Occipital lobe (tissue), 2 donors: ENCODE results near the gene EEF1AKMT3. TPM values are rescaled to one million over a fixed set of nuclear protein-coding genes. Genes with fewer than 3 reads are reported as not detected.

Source experiments
- DNase-seq: peaks from one replicate; lab custom pipeline; 2025; lab: John Stamatoyannopoulos, UW
- total RNA-seq: library from RNA; depleted of rRNA; stranded (reverse); fragments of >200 nt; gene quantifications from one replicate; pipeline ENCODE4 v1.2.3, GENCODE V29; 2014

EEF1AKMT3 gene
- total RNA-seq, 1 donor from 2014 or later, result 2.2 TPM

DNA sequence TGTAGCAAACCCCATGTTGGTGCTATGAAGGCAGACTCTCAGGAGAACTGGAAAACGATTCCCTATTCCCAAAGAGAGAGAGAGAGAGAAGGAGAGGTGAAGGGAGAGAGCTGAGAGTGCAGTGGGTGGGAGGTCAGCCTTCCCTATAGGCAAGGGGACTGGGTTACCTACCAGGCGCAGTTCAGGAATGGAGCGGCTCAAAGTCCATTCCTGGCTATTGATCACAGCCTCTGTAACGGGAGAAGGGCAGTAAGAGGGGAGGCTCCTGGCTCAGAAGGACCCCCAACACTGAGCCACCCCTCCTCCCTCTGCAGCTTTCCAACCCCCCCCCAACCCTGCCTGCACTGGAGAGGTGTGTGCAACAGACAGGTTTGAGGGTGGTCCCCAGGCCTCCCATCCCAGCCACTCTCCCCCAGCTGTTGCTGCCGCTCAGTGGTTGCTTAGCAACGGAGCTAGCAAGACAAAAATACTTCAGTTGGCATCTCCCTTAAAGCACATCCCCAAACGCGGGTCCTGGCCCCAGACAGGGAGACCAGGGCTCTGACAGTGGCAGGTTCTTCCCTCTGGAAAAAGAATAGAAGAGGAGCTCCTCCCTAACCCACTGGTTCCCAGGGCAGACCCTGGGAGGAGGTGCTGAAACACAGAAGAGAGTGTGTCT lies 37.1 kb upstream of the EEF1AKMT3 start:
- DNase-seq, result no peak

DNA sequence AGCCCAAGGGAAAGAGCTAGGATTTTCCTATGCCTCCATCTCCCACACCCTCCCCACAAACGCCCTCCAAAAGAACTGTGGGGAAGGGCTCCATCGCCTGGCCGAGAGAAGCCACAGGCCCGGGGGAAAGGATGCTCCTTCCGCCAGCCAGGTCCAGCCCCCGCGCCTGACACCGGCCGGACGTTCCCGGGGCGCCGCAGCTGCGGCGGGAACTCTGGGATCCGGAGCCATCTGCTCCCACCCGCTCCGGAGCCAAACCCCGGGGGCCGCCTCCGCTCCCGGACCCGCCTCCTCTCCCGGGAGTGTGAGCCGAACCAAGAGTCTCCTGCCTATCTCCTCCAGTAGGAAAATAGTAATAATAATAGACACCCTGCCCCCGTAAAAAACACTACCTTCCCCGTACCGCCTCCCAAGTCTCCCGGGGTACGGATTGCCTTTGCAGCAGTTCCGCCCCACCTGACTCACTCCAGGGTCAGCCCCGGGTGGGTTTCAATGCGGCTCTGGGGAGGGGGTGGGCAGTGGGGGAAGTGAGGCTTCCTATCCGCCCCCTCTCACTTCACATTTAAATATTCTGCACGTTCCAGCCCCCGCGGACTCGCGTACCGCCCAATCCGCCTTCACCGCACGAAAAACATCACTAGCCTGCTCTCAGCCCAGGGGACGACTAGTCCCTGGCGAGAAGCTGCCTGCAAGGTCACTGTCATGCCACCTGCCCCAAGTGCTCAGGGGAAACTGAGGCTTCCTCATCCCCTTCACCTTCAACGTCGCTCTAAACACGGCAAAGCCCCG lies 36.3 kb upstream of the EEF1AKMT3 start:
- peak; percentile 71 for DNase-seq

DNA sequence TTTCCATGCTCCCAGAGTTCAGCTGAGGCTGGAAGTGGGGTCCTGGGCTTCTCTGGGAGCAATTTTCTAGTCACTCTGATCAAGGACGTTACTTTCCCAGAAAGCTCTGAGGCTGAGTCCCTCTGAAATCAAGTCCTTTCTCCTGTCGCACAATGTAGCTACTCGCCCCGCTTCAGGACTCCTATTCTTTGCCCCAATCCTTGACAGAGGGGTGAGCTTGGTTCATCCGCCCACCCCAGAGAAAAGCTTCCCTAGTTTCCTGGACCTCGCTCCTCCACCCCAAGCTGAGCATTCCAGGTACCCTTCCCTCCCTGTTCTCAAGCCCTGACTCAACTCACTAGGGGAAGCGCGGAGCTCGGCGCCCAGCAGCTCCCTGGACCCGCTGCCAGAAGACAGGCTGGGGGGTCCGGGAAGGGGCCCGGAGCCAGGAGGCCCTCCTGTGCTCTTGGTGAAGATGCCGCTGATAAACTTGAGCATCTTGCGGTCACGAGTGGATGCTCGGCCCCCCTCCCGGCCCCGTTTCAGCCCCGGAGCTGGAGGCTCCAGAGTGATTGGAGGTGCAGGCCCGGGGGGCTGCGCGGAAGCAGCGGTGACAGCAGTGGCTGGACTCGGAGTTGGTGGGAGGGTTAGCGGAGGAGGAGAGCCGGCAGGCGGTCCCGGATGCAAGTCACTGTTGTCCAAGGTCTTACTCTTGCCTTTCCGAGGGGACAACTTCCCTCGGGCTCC lies 35.5 kb upstream of the EEF1AKMT3 start:
- DNase-seq, result no peak

DNA sequence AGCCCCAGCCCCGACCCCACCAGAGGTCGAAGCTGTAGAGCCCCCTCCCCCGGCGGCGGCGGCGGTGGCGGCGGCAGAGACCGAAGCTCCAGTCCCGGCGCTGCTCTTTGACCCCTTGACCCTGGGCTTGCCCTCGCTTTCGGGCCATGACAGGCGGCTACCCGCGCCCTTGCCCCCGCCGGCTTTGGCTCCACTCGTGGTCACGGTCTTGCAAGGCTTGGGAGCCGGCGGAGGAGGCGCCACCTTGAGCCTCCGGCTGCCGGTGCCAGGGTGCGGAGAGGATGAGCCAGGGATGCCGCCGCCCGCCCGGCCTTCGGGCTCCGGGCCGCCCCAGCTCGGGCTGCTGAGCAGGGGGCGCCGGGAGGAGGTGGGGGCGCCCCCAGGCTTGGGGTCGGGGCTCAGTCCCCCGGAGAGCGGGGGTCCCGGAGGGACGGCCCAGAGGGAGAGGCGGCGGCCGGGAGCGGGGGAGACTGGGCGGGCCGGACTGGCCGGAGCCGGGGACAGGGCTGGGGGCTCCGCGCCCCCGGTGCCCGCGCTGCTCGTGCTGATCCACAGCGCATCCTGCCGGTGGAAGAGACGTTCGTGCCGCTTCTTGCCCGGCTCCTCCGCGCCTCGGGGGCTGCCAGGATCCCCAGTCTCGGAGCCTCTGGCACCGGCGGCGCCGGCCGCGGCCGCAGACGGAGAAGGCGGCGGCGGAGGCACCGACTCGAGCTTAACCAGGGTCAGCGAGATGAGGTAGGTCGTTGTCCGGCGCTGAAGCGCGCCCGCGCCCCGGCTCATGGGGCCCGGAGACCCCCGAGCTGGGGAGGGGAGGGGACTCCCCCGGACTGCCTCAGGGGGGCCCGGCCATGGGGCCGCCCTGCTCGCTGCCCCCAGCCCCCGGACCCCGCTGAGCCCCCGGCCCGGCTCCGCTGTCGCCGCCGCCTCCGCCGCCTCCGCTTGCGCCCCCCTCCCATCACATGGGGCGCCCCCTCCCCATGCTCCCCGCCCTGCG lies 34.6 kb upstream of the EEF1AKMT3 start:
- no peak for DNase-seq

DNA sequence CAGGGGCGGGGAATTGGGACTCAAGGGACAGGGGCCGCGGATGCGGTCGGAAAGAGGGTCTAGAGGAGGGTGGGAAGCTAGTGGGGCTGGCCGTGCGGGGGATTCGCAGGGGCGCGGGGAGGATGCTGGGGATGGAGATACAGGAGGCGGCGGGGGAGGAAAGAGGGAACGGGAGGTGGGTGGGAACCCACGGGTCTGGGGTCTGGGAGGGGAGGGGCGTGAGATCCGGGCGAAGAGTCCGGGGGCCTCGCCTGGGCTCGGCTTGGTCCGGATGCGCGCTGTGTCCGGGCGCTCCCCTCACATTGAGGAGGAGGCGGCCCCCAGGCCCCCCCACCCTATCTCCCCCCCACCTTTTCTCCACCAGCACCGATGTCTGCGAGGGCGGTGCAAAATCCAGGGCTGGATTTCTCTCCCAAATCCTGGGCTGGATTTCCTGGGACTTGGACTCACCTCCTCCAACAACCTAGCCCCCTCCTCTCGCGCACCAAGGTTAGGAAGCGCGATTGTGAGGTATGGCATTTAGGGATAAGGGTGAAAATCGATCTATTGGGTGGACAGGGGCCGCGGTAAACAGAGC lies 33.7 kb upstream of the EEF1AKMT3 start, which contains the start of gene AGAP2:
AGAP2 (minus strand) TSS at position 82 of the 577 bp plus-strand sequence. CDS start 496 bp downstream, outside the sequence.
- peak; percentile 20 for DNase-seq

DNA sequence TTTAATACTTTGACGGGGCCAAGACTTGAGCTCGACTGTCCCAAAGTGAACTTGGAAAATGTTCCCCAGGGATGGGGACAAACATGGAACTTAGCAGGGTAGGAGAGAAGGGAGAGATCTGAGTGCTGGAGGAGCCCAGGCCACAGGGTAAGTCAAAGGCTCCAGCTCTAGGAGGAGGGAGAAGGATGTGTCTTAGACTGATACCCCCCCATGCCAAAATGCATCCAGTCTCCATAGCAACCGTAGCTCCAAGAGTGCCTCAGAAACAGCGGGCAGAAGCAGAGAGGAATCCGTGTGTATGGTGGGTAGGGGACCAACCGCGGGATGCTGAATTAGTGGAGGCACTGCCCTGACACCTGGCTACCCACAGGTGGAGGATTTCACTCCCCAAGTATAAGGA lies 33.0 kb upstream of the EEF1AKMT3 start:
- peak; percentile 26 for DNase-seq

DNA sequence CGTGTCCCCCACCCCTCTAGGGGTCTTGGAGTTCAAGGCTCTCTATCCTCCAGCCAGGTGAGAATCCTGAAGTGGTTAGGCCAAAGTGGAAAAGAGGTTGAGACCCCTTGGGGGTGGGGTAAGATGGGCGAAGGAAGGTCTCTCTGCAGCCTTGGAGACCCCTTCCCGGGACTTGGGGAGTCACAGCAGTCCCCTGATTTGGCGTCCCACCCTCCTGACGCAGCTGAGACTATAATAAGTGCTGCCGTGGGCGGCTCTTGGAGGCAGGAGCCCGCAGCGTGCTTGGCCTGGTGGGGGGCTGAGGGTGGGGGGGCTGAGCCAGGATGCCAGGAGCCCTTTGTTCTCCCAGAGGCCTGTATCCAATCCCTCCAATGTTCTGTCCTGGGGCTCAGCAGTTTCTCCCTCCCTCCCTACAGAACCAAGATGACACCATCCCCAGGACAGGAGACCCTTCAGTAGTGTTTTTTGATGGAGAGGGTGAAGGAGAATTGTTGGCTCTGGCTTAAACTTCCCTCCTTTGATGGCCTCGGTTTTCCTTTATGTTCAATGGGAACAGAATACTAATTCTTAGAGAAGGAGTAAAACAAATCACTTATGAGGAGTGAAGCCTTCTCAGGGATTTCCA lies 32.4 kb upstream of the EEF1AKMT3 start:
- DNase-seq, result no peak

DNA sequence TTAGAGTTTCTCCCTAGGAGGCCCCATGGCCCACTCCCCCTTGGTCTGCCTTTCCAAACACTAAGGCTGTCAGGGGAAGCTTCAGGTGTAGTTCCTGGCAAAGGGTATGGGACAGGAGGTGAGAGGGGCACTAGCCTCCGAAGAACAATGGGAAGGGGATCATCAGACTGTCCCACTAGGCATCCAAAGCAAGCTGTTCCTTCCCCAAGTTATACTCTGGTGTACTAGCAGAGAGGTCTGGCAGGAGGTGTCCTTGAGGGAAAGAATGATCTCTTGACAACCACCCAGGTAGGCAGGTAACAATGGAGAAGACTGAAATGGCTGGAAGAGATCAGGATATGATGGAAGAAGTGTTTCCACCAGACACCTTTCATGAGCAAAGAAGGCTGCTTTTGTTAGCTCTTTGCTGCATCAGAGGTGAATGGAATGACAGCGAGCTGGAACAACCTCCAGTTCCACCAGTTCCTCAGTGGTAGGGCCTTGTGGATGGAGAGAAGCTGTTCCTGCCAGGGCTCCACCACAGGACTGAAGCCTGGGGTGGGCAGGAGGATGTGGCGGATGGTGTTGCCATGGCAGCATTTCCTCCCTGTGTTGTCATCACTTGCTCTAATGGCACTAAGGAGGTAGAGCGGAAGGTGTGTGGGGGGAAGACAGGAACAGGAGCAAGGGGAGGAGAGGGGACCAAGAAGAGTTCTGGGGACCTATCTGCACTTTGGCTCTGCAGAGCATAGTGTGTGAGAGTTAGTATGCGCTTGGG lies 31.6 kb upstream of the EEF1AKMT3 start:
- DNase-seq, result peak; percentile 35

DNA sequence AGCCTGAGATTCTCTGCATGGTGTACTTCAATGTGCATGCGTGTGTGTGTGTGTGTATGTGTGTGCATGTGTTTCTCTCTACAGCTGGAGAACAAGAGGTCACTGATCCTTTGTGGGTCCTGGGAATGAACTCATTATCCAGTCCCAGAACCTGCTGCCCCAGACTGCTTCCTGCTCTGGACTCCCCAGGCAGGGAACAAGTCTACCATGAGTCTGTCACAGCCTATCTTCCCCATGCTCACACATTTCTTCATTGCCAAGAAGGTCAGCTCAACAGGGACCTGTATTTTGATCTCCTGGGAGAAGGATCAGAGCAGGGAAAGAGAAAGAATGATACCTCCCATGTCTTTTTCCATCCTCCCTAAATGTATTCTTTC lies 31.0 kb upstream of the EEF1AKMT3 start:
- DNase-seq, result no peak

DNA sequence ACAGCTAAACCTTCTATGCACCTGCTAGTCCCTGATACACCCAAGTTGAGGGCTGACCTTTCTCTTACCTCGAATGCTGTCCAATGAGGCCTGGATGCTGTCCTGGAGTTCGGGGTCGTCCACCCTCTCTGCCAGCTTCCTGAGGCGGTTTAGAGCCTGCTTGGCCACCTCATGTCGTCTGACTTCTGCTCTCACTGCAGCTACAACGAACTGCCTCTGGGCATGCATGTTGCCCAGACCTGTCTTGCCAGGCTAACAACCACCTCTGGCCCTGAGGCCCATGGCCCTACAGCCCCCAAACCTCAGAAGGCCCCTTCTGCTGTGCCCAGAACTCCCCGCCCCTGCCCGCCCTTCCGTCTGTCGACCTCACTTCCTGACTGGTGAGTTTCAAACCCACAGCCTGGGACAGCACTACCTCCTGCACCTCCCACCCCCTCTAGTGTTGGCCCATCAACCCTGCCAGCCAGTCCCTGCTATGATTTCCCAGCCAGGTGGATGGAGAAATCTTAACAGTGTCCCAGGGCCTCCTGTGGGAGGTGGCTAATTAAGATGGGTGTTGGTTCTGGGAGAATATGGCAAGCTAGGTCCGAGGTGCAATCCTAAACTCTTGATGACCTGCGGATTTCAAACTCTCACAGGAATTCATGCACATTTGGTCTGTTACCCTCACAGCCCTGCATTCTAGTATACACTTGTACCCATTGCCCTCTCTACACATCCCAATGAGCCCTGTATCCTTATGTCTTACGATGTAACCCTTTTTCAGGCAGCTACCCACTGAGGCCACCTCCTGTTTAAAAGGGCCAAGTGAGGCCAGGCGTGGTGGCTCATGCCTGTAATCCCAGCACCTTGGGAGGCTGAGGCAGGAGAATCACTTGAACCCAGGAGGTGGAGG lies 30.3 kb upstream of the EEF1AKMT3 start:
- no peak for DNase-seq

DNA sequence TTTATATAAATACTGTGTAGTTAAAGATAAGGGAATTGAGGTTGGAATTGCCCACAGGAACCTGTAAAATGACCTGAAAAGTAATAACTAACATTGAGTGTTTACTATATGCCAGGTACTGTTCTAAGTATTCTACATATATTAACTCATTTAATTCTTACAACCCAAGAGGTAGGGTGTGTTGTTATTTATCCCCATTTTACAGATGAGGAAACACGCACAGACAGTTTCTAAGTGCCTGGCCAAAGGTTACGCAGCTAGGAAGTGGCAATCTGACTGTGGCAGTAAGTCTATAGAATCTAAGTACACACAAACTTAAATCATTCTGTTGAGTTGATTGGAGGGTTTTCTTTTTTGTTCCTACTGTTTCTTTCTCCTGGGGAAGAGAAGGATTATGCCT lies 28.6 kb upstream of the EEF1AKMT3 start:
- DNase-seq, result no peak

DNA sequence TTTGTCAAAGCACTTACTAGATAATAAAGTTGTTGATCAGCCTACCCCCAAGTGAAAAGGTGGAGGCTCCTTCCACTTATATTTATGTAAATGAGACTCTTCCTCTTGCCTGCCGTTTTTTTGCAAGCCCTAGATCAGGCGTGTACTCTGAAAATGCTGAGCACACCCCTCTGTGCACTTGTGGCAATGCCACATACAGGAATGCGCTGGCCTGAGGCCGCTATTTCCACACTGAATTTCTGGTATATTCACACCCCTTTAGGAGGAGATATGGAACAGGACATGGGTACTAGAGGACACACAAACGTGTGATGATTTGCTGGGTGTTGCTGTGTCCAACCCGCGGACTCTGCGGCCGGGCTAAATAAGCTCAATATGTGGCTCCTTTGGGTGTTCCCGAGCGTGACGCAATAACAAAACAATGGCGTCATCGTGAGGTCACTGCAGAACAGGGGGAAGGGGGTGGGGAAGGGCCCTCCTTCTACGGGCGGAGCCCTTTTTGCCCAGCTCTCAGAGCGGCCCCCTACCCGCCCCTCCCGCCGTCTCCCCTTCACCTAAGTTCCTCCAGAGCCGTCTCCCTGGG lies 28.1 kb upstream of the EEF1AKMT3 start:
- no peak for DNase-seq

DNA sequence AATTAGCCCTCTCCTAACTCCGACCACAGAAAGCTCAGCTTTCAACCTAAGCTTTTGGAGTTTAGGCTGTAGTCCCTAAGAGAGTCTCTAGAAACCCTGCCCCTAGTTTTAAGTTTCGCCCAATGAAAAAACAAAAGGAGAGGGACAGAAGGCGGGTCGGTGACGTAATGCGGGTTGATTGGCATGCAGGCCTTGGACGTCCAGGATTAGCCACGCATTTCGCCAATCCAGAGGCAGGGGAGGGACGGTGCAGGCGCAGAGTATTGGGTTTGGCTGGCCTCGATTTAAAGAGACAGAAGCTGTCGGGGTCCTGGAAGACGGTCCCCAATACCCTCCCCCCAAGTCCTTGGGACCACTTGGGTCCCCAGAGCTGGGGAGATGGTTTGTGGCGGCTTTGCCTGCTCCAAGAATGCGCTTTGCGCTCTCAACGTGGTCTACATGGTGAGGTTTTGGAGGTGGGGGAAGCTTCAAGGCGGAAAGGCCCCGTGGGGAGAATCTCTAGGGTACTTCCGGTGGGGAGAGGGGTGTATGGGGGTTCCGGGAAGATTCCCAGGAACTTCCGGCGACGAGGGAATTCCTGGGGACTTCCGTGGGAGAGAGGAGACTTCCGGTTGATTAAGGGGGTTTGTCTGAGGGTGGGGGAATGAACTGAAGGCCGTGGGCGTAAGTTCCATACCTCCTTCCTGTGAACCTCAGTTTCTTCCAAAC lies 27.5 kb upstream of the EEF1AKMT3 start, which contains the start of gene TSPAN31:
TSPAN31 (plus strand) TSS at position 263 of the 708 bp plus-strand sequence; CDS start at position 379, 116 bp downstream.
- DNase-seq, result peak; percentile 97

DNA sequence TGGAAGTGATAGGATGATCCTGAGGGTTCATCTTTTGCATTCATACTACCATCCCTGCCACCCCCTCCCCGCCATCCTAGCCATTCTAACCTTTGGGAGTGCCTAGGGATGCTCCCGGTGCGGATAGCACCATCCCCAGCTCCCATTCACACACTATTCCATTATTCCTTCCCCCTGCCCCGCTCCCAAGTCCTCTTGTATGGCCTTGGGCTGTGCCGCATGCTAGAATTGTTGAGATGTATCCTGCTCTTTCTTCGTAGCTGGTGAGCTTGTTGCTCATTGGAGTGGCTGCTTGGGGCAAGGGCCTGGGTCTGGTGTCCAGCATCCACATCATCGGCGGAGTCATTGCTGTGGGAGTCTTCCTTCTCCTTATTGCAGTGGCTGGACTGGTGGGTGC lies 26.9 kb upstream of the EEF1AKMT3 start:
- DNase-seq, result no peak

DNA sequence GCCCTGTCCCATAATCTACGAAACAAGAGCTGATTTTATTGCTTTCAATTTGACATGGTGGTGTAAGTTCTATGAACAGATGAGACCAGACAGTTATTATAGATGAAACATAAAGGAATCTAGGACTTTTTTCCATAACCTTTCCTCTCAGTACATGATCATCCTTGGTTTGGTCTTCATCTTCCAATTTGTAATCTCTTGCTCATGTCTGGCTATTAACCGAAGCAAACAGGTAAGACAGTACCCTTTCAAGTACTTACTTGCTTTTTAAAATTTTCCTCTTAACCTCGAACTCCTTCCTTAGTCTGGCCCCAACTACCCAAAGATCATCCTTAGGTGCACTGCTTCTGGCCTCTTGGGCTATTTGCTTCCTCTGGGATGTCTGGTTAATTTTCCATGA lies 26.4 kb upstream of the EEF1AKMT3 start:
- no peak for DNase-seq

DNA sequence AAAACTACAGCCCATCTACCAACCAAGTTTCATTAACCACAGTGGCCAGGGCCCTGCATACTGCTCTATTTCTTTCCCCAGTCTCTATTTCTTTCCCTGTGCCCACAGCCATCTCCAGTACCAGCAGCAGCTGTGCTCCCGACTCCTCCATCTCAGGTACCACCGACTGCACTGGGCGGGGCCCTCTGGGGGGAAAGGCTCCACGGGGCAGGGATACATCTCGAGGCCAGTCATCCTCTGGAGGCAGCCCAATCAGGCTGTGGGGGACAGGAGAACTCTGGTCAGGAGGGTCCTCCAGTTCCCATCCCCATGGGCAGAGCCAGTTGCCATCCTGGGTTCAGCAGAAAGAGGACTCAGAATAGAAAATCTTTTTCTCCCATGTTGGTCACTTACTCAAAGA lies 23.4 kb upstream of the EEF1AKMT3 start:
- no peak for DNase-seq
